CD4-positive, alpha-beta memory T cell (primary cell): ENCODE measurements around the gene ARF1. TPM values are rescaled to one million over a fixed set of nuclear protein-coding genes. Genes with fewer than 3 reads are reported as not detected.

Experiments used
- CTCF ChIA-PET: fragments of 350-600 bp; sonication (Branson Sonifier 250); formaldehyde crosslinking; loops from one replicate; lab custom pipeline; 2021; ENCODE audit warnings: inconsistent platforms; ENCODE audit not compliant: partially characterized antibody; lab: Charles Lee
- POLR2A ChIA-PET: fragments of 350-600 bp; sonication (Branson Sonifier 250); formaldehyde crosslinking; loops from one replicate; lab custom pipeline; 2021; ENCODE audit not compliant: partially characterized antibody; lab: Charles Lee
- DNase-seq, 5 donors: peaks; one replicate each; pipeline versions ENCODE4 v3.0.0 to v3.0.0-alpha.2; 2020 to 2022; ENCODE audit warnings: mixed read lengths in 1 of 5
- H3K27ac ChIP-seq: one replicate; pipeline ENCODE4 v1.7.0; 2013; ENCODE audit warnings: low read depth, low read length
- H3K27me3 ChIP-seq: 2 replicates; pipeline ENCODE4 v1.7.0; 2013; ENCODE audit warnings: mild to moderate bottlenecking, low read length, moderate library complexity; ENCODE audit not compliant: insufficient read depth
- H3K36me3 ChIP-seq: 2 replicates; pipeline ENCODE4 v1.7.0; 2013; ENCODE audit warnings: mild to moderate bottlenecking, low read length, moderate library complexity; ENCODE audit not compliant: insufficient read depth
- H3K4me1 ChIP-seq: 2 replicates; pipeline ENCODE4 v1.7.0; 2013; ENCODE audit warnings: mild to moderate bottlenecking, low read length, moderate library complexity; ENCODE audit not compliant: insufficient read depth
- H3K4me3 ChIP-seq, 2 donors: one replicate each; pipeline ENCODE4 v1.7.0; 2013; ENCODE audit warnings: low read length in 2 of 2, mild to moderate bottlenecking in 1 of 2
- H3K9me3 ChIP-seq, 2 donors: one replicate each; pipeline ENCODE4 v1.7.0; 2013; ENCODE audit warnings: low read length in 2 of 2, control low read depth in 1 of 2; ENCODE audit not compliant: control insufficient read depth in 1 of 2
- H3K27ac Mint-ChIP-seq, 7 donors: one replicate each; pipeline ENCODE4 v1.8.0; 2020 to 2021; ENCODE audit warnings: mixed read lengths in 7 of 7, mild to moderate bottlenecking in 6 of 7, inconsistent platforms in 3 of 7, moderate library complexity in 3 of 7
- H3K27me3 Mint-ChIP-seq, 2 donors: one replicate each; pipeline ENCODE4 v1.8.0; 2020 to 2021; ENCODE audit warnings: mixed read lengths in 2 of 2
- H3K36me3 Mint-ChIP-seq, 2 donors: one replicate each; pipeline ENCODE4 v1.8.0; 2020 to 2021; ENCODE audit warnings: mixed read lengths in 2 of 2, inconsistent platforms in 1 of 2, mild to moderate bottlenecking in 1 of 2
- H3K4me1 Mint-ChIP-seq, 4 donors: one replicate each; pipeline ENCODE4 v1.8.0; 2020 to 2021; ENCODE audit warnings: mixed read lengths in 4 of 4, mild to moderate bottlenecking in 1 of 4
- H3K4me3 Mint-ChIP-seq, 8 donors: one replicate each; pipeline ENCODE4 v1.8.0; 2020 to 2021; ENCODE audit warnings: mixed read lengths in 8 of 8, mild to moderate bottlenecking in 7 of 8, moderate library complexity in 6 of 8, inconsistent platforms in 3 of 8
- H3K9me3 Mint-ChIP-seq, 8 donors: one replicate each; pipeline ENCODE4 v1.8.0; 2020 to 2021; ENCODE audit warnings: mixed read lengths in 8 of 8, mild to moderate bottlenecking in 5 of 8, inconsistent platforms in 3 of 8, moderate library complexity in 1 of 8
- intact Hi-C: fragments of 100-400 bp; cut with micrococcal nuclease; formaldehyde crosslinking; loops from one replicate; pipeline ENCODE4 v1.15.1; 2023
- polyA plus RNA-seq, 2 donors: library from polyadenylated mRNA; unstranded; fragments of 300-500 nt; fragmentation: Illumina TruSeq; gene quantifications; one replicate each; pipeline ENCODE4 v1.2.3, GENCODE V29; 2021
- total RNA-seq, 2 experiments: library from RNA; stranded (reverse); gene quantifications; one replicate each; pipeline ENCODE4 v1.2.3, GENCODE V29; 2021

Gene ARF1
- total and polyA plus RNA-seq, 4 experiments from 2014 or later = 265 to 600 (median 382) TPM

- Histone ChIP-seq H3K27me3 (peaks cover 12% of the 10 kb centered on the region), H3K27ac (no peak overlapping the region), H3K36me3 (no peaks in the 10 kb centered on the region), H3K4me3 (no peak overlapping the region), H3K9me3 (no peaks in the 10 kb centered on the region), H3K4me1 (no peaks in the 10 kb centered on the region)
- Mint-ChIP-seq H3K4me3 (no peak overlapping the region), H3K27me3 (peaks cover 7 to 11% of the 10 kb centered on the region in 2 donors), H3K36me3 (no peaks in the 10 kb centered on the region), H3K9me3 (no peaks in the 10 kb centered on the region), H3K4me1 (peaks cover 0 to under 1% (median under 1%) of the 10 kb centered on the region in 4 donors), H3K27ac (no peak overlapping the region)
- intact Hi-C loops = no loop called here
- DNase-seq = no peak
- POLR2A ChIA-PET = interaction anchor here (1.9 kb wide), 1 partner anchor 16 kb away, joined by 5 read pairs; the partner anchor contains the start of gene ARF1
- CTCF ChIA-PET = no interaction called here
Observed at GRCh38 chr1:228066416-228066815, 16.1 kb upstream of the ARF1 start.

GRCh38 chr1:228066891-228067654 lies 15.4 kb upstream of the ARF1 start:
- H3K27me3 Mint-ChIP-seq = peaks cover 6 to 9% of the 10 kb centered on the region in 2 donors
- H3K4me3 Mint-ChIP-seq = no peak overlapping the region
- H3K4me3 ChIP-seq = no peak overlapping the region
- no peaks in the 10 kb centered on the region for H3K9me3 Mint-ChIP-seq
- POLR2A ChIA-PET = no interaction called here
- no peak overlapping the region for H3K27ac ChIP-seq
- intact Hi-C loops = no loop called here
- no peaks in the 10 kb centered on the region for H3K4me1 ChIP-seq
- CTCF ChIA-PET = no interaction called here
- H3K36me3 ChIP-seq = no peaks in the 10 kb centered on the region
- H3K4me1 Mint-ChIP-seq = no peaks in the 10 kb centered on the region
- H3K27ac Mint-ChIP-seq = no peak overlapping the region
- peaks cover 10% of the 10 kb centered on the region for H3K27me3 ChIP-seq
- no peak for DNase-seq
- H3K36me3 Mint-ChIP-seq = no peaks in the 10 kb centered on the region
- H3K9me3 ChIP-seq = no peaks in the 10 kb centered on the region

- H3K4me3 Mint-ChIP-seq = no peak overlapping the region
- CTCF ChIA-PET = no interaction called here
- no peaks in the 10 kb centered on the region for H3K9me3 ChIP-seq
- no peaks in the 10 kb centered on the region for H3K36me3 Mint-ChIP-seq
- POLR2A ChIA-PET = no interaction called here
- no peak overlapping the region for H3K27ac Mint-ChIP-seq
- no peaks in the 10 kb centered on the region for H3K9me3 Mint-ChIP-seq
- no peaks in the 10 kb centered on the region for H3K4me1 Mint-ChIP-seq
- H3K36me3 ChIP-seq = no peaks in the 10 kb centered on the region
- intact Hi-C loops = no loop called here
- DNase-seq = no peak
- no peak overlapping the region for H3K27ac ChIP-seq
- peaks cover 10% of the 10 kb centered on the region for H3K27me3 ChIP-seq
- peaks cover 3 to 7% of the 10 kb centered on the region in 2 donors for H3K27me3 Mint-ChIP-seq
- H3K4me3 ChIP-seq = no peak overlapping the region
- no peaks in the 10 kb centered on the region for H3K4me1 ChIP-seq
Observed at GRCh38 chr1:228068359-228068758, 14.1 kb upstream of the ARF1 start.

GRCh38 chr1:228070173-228070572 lies 12.3 kb upstream of the ARF1 start:
- H3K4me1 ChIP-seq = no peaks in the 10 kb centered on the region
- ChIA-PET POLR2A (no interaction called here), CTCF (no interaction called here)
- H3K27ac ChIP-seq = no peak overlapping the region
- Mint-ChIP-seq H3K4me1 (peaks cover 0 to 5% (median 2%) of the 10 kb centered on the region in 4 donors), H3K9me3 (no peaks in the 10 kb centered on the region), H3K27ac (no peak overlapping the region), H3K4me3 (no peak overlapping the region), H3K36me3 (no peaks in the 10 kb centered on the region), H3K27me3 (peaks cover 3 to 7% of the 10 kb centered on the region in 2 donors)
- H3K9me3 ChIP-seq = no peaks in the 10 kb centered on the region
- intact Hi-C loops = no loop called here
- H3K4me3 ChIP-seq = no peak overlapping the region
- peaks cover 10% of the 10 kb centered on the region for H3K27me3 ChIP-seq
- no peaks in the 10 kb centered on the region for H3K36me3 ChIP-seq
- DNase-seq = no peak

GRCh38 chr1:228070851-228071250 lies 11.7 kb upstream of the ARF1 start:
- H3K9me3 Mint-ChIP-seq = no peaks in the 10 kb centered on the region
- H3K4me3 Mint-ChIP-seq = no peak overlapping the region
- POLR2A ChIA-PET = no interaction called here
- Histone ChIP-seq H3K4me3 (no peak overlapping the region), H3K27me3 (peaks cover 10% of the 10 kb centered on the region), H3K4me1 (no peaks in the 10 kb centered on the region), H3K9me3 (no peaks in the 10 kb centered on the region), H3K36me3 (no peaks in the 10 kb centered on the region), H3K27ac (no peak overlapping the region)
- H3K36me3 Mint-ChIP-seq = no peaks in the 10 kb centered on the region
- H3K4me1 Mint-ChIP-seq = peaks cover 0 to 5% (median 2%) of the 10 kb centered on the region in 4 donors
- DNase-seq = no peak
- H3K27ac Mint-ChIP-seq = no peak overlapping the region
- intact Hi-C loops = no loop called here
- CTCF ChIA-PET = no interaction called here
- H3K27me3 Mint-ChIP-seq = peaks cover 3% of the 10 kb centered on the region in 2 donors

GRCh38 chr1:228071839-228072657 lies 10.5 kb upstream of the ARF1 start:
- peaks cover 0 to 5% (median 2%) of the 10 kb centered on the region in 4 donors for H3K4me1 Mint-ChIP-seq
- no peaks in the 10 kb centered on the region for H3K4me1 ChIP-seq
- no peak overlapping the region for H3K27ac ChIP-seq
- H3K36me3 Mint-ChIP-seq = no peaks in the 10 kb centered on the region
- no peak for DNase-seq
- H3K9me3 ChIP-seq = no peaks in the 10 kb centered on the region
- intact Hi-C loops = no loop called here
- H3K27me3 ChIP-seq = peaks cover 6% of the 10 kb centered on the region
- no peaks in the 10 kb centered on the region for H3K36me3 ChIP-seq
- ChIA-PET CTCF (no interaction called here), POLR2A (no interaction called here)
- no peak overlapping the region for H3K4me3 ChIP-seq
- H3K27me3 Mint-ChIP-seq = no peaks in the 10 kb centered on the region
- H3K4me3 Mint-ChIP-seq = no peak overlapping the region
- H3K27ac Mint-ChIP-seq = peak overlapping the region in 1 of 7 donors; percentile 13
- no peaks in the 10 kb centered on the region for H3K9me3 Mint-ChIP-seq

- intact Hi-C loops = no loop called here
- H3K27me3 ChIP-seq = no peaks in the 10 kb centered on the region
- ChIA-PET CTCF (no interaction called here), POLR2A (interaction anchor here (1.5 kb wide), 1 partner anchor 9 kb away, joined by 8 read pairs; the partner anchor contains the start of gene ARF1)
- Mint-ChIP-seq H3K27ac (no peak overlapping the region), H3K27me3 (no peaks in the 10 kb centered on the region), H3K36me3 (no peaks in the 10 kb centered on the region), H3K4me3 (no peak overlapping the region), H3K4me1 (peaks cover 0 to 9% (median 2%) of the 10 kb centered on the region in 4 donors), H3K9me3 (no peaks in the 10 kb centered on the region)
- no peak overlapping the region for H3K4me3 ChIP-seq
- no peak overlapping the region for H3K27ac ChIP-seq
- no peaks in the 10 kb centered on the region for H3K4me1 ChIP-seq
- no peaks in the 10 kb centered on the region for H3K9me3 ChIP-seq
- no peak for DNase-seq
- no peaks in the 10 kb centered on the region for H3K36me3 ChIP-seq
Observed at GRCh38 chr1:228072658-228073043, 9.9 kb upstream of the ARF1 start.
